ENCODE measurements around the gene GNAT1. TPM values are rescaled to one million over a fixed set of nuclear protein-coding genes. Genes with fewer than 3 reads are reported as not detected.

The GNAT1 gene
- polyA plus RNA-seq, 4 donors: not detected

DNA sequence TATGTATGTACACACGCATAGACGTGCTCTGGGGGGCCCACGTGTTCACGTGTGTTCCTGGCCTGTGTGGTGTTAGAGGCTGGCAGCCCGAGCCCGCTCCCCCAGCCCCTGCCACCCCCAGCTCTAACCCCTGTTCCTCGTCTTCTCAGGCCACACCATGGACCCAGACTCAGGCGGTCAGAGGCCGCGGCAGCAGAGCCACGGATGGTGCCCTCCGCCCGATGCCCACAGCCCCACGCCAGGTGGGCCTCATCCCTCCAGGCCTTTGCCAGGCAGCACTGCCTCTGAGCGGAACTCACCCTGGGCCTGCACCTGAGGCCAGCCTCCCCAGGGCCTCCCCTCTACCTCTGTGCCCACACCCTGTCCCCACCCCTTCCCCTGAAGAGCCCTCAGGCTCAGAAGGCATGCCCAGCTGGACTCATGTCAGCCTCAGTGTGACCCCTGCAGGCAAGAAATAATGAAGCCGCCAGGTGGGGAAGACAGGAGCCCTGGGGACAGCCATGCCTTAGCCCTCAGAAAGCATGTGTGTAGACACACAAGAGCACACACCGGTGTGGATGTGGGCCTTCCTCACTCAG lies 16.4 kb upstream of the GNAT1 start:
- no peak for DNase-seq (ENCODE audit: low read depth in 4 of 4, low spot score in 2 of 4)

DNA sequence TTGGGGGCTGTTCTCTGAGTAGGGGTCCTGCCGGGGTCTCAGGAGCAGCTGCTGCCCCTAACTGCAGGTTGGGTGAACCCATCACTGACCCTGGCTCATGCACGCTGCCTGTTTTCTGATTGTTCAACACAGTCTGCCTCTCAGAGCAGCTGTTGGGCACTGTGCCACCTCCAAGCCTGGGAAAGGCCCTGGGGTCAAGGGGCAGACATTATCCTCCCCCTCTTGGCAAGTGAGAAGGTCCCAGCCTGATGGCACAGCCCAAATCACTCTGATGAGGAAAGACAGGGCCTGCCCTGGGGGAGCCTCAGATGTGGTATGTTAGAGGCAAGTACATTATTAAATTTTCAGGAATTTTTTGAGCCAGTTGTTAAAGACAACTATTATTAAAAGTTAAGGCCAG lies 14.1 kb upstream of the GNAT1 start:
- DNase-seq (ENCODE audit: low read depth in 4 of 4, low spot score in 2 of 4): no peak

GRCh38 chr3:50179710-50180109 lies 11.7 kb upstream of the GNAT1 start:
- DNase-seq (ENCODE audit: low read depth in 4 of 4, low spot score in 2 of 4): no peak

DNA sequence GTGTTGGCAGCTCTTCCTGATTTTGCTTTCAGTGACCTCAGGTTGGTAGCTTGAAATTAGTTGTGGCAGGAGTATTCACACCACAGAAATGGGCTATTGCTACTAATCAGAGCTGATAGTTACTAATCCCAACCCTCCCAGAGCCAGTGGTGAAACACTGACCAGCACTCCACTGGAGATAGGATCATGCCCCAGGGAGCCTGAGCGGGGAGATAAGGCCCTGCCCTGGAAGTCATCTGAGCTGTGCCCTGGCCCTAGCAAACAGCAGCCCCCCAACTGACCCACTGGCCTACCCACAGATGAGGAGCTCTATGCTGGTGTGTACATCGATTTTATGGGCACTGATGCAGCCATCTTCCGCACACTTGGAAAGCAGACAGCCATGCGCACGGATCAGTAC lies 9.4 kb upstream of the GNAT1 start:
- no peak for DNase-seq (ENCODE audit: low read depth in 4 of 4, low spot score in 2 of 4)

GRCh38 chr3:50182533-50183099 lies 8.8 kb upstream of the GNAT1 start:
- no peak for DNase-seq (ENCODE audit: low read depth in 4 of 4, low spot score in 2 of 4)

DNA sequence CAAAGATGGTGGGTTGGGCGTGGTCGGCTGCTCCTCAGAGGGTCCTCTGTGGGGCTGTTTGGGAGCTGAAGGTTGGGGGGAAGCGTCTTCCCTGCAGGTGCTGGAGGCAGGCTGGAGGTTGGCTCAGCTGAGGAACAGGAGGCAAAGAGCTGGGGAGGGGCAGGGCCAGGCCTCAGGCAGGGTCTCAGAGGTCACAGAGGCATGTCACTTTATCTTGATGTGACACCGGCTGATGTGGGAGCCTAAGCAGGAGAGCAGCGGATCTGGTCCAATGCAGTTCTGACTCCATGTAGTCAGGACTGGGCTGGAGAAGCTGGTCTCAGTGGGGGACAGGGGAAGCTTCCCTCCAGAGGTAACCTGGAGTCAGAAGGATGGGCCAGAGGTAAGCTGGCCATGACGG lies 7.7 kb upstream of the GNAT1 start:
- DNase-seq (ENCODE audit: low read depth in 4 of 4, low spot score in 2 of 4): no peak

GRCh38 chr3:50184242-50184978 lies 7.0 kb upstream of the GNAT1 start:
- no peak for DNase-seq (ENCODE audit: low read depth in 4 of 4, low spot score in 2 of 4)

DNA sequence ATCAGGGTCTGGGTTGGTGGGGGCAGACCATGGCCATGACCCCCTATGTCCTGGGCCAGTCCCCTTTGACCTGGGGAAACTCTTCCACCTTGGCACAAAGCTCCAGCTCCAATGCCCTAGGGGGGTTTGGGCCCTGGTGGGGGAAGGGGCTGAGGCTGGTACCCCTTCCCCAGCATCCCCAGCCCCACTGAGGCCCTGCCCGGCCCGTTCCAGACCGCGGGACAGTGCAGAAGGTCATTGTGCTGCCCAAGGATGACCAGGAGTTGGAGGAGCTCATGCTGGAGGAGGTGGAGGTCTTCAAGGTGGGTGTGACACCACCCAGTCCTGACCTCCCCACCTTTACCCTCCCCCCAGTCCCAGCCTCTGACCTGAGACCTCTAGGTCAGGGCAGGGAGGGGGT lies 6.2 kb upstream of the GNAT1 start:
- DNase-seq (ENCODE audit: low read depth in 4 of 4, low spot score in 2 of 4): no peak

GRCh38 chr3:50186096-50186495 lies 5.3 kb upstream of the GNAT1 start:
- DNase-seq (ENCODE audit: low read depth in 4 of 4, low spot score in 2 of 4): no peak

DNA sequence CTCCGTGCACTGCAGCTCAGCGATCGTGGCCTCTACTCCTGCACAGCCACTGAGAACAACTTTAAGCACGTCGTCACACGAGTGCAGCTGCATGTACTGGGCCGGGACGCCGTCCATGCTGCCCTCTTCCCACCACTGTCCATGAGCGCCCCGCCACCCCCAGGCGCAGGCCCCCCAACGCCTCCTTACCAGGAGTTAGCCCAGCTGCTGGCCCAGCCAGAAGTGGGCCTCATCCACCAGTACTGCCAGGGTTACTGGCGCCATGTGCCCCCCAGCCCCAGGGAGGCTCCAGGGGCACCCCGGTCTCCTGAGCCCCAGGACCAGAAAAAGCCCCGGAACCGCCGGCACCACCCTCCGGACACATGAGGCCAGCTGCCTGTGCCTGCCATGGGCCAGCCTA lies 3.7 kb upstream of the GNAT1 start:
- no peak for DNase-seq (ENCODE audit: low read depth in 4 of 4, low spot score in 2 of 4)

DNA sequence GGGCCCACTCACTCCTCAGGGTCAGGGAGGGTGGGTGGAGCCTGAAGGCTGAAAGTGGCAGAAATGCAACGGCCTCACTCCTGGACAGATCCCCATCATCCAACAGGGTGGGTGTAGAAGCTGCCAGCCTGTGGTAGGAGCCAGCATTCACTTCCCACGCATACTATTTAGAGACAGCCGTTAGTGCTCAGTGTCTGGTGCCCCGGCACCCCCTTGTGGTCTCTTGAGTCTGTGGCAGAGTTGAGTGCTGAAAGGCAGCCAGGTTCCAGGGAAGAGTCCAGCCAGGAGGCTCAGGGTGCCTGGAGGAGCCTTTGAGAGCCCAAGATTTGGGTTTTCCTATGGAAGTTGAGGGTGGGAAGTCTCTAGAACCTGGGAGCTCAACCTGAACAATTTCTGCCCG lies 2.1 kb upstream of the GNAT1 start:
- peak in 1 of 4 donors; percentile 79 for DNase-seq (ENCODE audit: low read depth in 4 of 4, low spot score in 2 of 4)

DNA sequence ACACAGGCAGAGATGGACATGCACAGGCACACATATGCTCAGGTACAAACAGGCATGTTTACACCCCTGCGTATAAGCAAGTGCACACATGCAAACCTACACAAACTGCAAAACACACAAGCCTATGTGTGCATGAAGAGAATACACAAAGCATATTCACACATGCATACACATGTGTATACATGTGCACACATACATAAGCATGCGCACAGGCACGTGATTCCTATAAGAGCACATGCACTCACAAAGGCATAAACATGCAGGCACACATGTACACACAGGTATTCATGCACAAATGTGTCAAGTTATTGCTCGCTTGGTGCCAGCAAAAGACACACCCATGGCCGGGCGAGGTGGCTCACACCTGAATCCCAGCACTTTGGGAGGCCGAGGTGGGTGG lies 1.4 kb upstream of the GNAT1 start:
- DNase-seq (ENCODE audit: low read depth in 4 of 4, low spot score in 2 of 4): no peak

- DNase-seq (ENCODE audit: low read depth in 4 of 4, low spot score in 2 of 4): no peak
These were observed 714 bp downstream of the GNAT1 start for GRCh38 chr3:50192124-50192523.

DNA sequence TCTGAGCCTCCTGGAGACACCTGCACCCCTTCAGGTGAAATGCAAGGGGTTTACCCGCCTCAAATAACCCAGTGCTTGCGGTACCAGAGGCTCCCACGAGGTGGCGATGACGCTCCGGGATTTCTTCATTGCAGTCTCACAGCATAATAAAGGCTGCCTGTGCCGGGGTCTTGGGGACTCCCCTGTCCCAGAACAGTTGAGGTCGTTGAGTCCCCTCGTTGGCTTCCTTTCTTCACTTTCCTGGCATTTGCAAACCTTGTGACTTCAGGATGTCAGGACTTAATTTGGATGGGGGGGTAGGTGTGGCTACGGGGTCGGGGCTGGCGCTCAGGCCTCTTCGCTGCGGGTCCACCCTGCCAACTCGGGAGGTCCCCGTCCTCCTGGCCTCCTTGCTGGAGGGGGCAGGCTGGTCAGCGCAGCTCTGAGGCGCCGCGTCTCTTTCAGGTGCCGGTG lies 1.3 kb downstream of the GNAT1 start:
- peak in 2 of 4 donors; percentile 49 to 66 for DNase-seq (ENCODE audit: low read depth in 4 of 4, low spot score in 2 of 4)

- DNase-seq (ENCODE audit: low read depth in 4 of 4, low spot score in 2 of 4): no peak
These were observed 1.9 kb downstream of the GNAT1 start for GRCh38 chr3:50193286-50193685.

GRCh38 chr3:50193746-50194127 lies 2.3 kb downstream of the GNAT1 start:
- no peak for DNase-seq (ENCODE audit: low read depth in 4 of 4, low spot score in 2 of 4)

DNA sequence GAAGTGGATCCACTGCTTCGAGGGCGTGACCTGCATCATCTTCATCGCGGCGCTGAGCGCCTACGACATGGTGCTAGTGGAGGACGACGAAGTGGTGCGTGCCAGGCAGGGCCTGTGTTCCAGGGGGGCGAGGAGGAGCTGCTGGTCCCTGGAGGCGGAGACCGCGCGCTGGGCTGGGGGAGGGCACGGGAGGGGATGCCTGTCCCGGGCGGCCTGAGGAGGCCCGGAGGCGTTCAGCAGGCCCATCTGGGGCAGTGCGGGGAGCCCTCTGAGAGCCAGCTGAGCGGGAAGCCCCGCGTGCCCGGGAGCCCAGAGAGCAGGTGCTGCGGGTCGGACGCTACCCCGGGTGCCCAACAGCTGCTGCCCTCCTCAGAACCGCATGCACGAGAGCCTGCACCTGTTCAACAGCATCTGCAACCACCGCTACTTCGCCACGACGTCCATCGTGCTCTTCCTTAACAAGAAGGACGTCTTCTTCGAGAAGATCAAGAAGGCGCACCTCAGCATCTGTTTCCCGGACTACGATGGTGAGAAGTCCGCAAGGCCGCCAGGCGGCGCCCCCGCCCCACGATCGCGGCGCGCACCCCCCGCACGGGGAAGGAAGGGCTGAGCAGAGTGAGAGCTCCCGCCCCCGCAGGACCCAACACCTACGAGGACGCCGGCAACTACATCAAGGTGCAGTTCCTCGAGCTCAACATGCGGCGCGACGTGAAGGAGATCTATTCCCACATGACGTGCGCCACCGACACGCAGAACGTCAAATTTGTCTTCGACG lies 2.9 kb downstream of the GNAT1 start:
- DNase-seq (ENCODE audit: low read depth in 4 of 4, low spot score in 2 of 4): peak in 1 of 4 donors; percentile 40

DNA sequence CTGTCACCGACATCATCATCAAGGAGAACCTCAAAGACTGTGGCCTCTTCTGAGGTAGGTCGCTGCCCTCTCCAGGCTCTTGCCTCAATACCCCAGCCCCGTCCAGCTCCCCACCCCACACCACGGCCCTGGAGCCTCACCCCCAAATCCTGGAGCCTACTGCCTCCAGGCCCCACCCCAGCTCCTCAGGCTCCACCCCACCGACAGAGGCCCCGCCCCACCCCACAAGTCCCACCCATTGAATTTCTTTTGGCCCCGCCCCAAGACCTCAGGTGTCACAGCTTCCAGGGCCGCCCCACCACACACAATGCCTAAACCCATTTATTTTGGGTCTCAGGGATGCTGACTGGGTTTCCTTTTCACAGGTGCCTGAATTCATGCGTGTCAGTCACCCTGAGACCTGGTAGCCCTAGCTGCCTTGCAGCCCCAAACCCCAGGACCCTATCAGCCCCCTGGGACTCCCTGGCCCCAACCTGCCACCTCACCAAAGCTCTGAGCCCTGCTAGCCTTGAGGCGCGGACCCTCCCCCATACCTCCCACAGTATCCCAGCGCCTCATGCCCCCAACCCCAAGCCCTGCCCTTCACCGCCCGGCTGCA lies 3.6 kb downstream of the GNAT1 start:
- no peak for DNase-seq (ENCODE audit: low read depth in 4 of 4, low spot score in 2 of 4)

DNA sequence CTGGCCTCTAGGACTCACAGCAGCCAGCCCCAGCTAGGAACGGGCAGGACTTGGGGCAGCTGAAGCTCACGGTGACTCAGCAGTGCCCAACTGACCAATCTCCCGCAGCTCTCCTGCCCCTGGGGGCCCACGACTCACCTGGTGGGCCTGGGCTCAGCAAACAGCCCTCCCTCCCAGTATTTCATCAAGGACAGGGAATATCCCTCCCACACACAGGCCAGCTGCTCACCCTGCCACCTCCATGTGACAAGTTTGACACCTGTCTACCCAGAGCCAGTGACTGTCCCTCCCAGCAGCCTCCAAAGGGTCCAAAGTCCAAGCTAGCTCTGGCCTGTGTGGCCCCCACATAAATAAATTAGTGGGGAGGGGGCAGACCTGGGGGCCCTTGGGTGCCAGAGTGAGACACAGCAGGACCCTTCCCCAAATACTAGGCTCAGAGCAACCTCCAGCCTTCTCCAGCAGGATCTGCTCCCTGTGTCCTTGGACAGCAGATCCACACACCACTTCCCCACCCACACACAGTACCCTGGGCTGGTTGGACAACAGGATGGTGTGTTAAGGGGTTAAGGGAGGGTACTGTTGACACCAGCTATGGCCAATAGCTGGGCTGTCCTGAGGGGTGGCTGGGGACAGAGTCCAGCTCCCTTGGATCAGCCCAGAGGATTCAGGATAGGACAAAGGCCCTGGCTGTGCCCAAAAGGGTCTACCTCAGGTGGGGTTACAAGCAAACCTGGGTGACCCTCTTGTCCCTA lies 4.3 kb downstream of the GNAT1 start:
- DNase-seq (ENCODE audit: low read depth in 4 of 4, low spot score in 2 of 4): no peak

DNA sequence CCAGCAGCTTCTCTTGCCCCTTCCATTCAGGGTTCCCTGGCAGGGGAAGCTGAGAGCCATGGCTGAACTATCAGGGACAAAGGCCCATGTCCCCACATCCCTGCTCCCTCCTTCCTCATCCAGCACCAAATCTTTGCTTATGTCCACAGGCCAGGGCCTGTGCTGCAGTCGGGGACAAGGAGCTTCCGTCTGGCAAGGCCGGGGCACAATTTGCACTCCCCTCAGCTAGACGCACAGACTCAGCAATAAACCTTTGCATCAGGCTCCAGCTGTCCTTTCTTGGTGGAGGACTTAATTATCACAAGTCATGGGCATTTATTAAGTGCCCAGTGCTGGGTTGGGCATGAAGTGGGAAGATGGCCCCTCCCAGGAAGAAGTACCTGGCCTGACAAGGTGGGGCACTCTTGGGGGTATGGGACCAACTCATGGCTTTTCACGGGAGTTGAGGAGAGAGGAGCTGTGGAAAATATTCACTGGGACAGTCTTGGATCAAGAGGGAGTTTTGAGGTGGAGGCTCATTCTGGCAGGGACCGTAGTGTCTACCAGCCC lies 4.9 kb downstream of the GNAT1 start:
- no peak for DNase-seq (ENCODE audit: low read depth in 4 of 4, low spot score in 2 of 4)
